PFSK-1 (cell line): Measurements from ENCODE around the gene CBX8.
A peak's percentile ranks its signal among the peaks of the same experiment; 100 is the strongest.

ENCODE experiments used
- FOXP2 ChIP-seq: optimal IDR thresholded peaks from 2 replicates; pipeline ENCODE3; 2011; ENCODE audit warnings: borderline replicate concordance, control low read depth, inconsistent platforms; ENCODE audit not compliant: insufficient read depth; ENCODE audit errors: extremely low read length, extremely low read depth
- POLR2AphosphoS5 ChIP-seq: IDR thresholded peaks from 2 replicates; pipeline ENCODE4 v1.6.1; 2012; ENCODE audit warnings: low read depth, mild to moderate bottlenecking, control low read depth, low read length, moderate library complexity
- SIN3A ChIP-seq: IDR thresholded peaks from 2 replicates; pipeline ENCODE4 v1.6.1; 2012; ENCODE audit warnings: mild to moderate bottlenecking, low read length, moderate library complexity, borderline replicate concordance; ENCODE audit not compliant: insufficient read depth
- TAF1 ChIP-seq: IDR thresholded peaks from 2 replicates; pipeline ENCODE4 v1.6.1; 2012; ENCODE audit warnings: low read length, control low read depth, borderline replicate concordance; ENCODE audit not compliant: insufficient read depth
- TF ChIP-seq, protein P1 (sequence below), 2 experiments: IDR thresholded peaks; 2 replicates each; pipeline versions ENCODE4 v1.6.1 to v1.8.0; 2011 to 2012; ENCODE audit warnings: low read depth in 2 of 2, low read length in 2 of 2, control low read depth in 1 of 2, inconsistent platforms in 1 of 2, mild to moderate bottlenecking in 1 of 2, moderate library complexity in 1 of 2; ENCODE audit not compliant: insufficient read depth in 1 of 2

The CBX8 gene

DNA sequence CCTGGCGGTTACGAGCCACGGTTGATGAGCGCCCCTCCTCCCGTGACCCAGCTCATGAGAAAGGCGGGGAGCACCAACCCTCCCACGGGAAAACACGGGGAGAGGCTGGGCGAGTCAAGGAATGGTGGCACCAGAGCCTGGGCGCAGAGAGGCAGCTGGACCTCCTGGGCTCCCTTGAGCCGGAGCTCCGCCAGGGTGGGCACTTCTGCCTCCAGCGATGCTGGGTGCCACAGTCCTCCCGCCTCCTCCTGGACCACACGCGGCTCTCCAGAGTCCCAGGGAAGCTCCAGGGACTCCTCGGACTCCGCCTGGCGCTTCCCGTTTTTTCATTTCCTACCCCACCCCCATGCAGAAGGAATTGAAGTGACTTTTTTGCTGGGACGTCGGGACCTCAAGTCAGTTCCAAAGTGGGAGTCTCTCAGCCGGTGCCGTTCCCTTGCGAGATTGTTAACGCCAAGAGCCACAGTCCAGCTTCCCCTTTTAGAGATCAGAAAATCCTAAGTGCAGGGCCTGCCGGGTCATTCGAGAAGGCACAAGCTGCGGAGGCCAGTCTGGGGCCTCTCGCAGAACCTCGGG, 6.6 kb upstream of the CBX8 start:
- TF ChIP-seq TAF1 (no peak), POLR2AphosphoS5 (no peak), FOXP2 (no peak), SIN3A (no peak)
- TF ChIP-seq, protein P1, sequence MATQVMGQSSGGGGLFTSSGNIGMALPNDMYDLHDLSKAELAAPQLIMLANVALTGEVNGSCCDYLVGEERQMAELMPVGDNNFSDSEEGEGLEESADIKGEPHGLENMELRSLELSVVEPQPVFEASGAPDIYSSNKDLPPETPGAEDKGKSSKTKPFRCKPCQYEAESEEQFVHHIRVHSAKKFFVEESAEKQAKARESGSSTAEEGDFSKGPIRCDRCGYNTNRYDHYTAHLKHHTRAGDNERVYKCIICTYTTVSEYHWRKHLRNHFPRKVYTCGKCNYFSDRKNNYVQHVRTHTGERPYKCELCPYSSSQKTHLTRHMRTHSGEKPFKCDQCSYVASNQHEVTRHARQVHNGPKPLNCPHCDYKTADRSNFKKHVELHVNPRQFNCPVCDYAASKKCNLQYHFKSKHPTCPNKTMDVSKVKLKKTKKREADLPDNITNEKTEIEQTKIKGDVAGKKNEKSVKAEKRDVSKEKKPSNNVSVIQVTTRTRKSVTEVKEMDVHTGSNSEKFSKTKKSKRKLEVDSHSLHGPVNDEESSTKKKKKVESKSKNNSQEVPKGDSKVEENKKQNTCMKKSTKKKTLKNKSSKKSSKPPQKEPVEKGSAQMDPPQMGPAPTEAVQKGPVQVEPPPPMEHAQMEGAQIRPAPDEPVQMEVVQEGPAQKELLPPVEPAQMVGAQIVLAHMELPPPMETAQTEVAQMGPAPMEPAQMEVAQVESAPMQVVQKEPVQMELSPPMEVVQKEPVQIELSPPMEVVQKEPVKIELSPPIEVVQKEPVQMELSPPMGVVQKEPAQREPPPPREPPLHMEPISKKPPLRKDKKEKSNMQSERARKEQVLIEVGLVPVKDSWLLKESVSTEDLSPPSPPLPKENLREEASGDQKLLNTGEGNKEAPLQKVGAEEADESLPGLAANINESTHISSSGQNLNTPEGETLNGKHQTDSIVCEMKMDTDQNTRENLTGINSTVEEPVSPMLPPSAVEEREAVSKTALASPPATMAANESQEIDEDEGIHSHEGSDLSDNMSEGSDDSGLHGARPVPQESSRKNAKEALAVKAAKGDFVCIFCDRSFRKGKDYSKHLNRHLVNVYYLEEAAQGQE (IDR thresholded peaks at IDR 0.05; ENCODE audit: insufficient read depth in 1 of 2, low read depth in 2 of 2, low read length in 2 of 2): no peak

DNA sequence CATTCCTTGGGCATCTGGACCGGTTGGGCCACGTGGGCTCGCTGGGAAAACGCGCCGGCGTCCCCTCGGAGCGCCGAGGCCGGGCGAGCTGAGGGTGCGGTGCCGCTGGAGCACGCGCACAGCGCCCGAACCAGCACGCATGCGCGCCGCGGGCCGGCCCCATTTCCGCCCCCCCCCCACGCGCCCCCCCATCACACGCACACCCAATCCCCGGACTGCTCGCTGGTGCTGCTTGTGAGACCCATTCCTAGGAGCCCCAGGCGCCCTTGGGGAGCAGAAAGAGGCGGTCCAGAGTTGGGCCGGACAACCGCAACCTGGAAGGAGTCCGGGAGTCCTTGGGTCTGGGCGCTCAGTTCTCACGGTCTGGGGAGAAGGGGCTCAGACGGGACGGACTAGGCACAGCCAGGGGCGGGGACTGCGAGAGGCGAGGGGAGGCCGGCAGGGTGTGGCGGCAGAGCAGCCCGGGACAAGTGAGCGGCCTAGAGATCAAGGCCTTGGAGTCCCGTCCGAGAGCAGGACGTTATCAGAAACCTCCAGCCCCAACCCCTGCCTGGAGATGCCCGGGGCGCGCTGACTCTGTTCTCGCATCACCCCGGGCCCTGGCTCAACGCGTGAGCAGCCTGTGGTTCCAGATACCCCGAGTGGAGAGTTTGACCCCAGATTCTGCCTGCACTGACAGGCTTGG, 6.0 kb upstream of the CBX8 start:
- no peak for TF ChIP-seq POLR2AphosphoS5
- TF ChIP-seq, protein P1 (IDR thresholded peaks at IDR 0.05; ENCODE audit: insufficient read depth in 1 of 2, low read depth in 2 of 2, low read length in 2 of 2): no peak
- no peak for TF ChIP-seq SIN3A

DNA sequence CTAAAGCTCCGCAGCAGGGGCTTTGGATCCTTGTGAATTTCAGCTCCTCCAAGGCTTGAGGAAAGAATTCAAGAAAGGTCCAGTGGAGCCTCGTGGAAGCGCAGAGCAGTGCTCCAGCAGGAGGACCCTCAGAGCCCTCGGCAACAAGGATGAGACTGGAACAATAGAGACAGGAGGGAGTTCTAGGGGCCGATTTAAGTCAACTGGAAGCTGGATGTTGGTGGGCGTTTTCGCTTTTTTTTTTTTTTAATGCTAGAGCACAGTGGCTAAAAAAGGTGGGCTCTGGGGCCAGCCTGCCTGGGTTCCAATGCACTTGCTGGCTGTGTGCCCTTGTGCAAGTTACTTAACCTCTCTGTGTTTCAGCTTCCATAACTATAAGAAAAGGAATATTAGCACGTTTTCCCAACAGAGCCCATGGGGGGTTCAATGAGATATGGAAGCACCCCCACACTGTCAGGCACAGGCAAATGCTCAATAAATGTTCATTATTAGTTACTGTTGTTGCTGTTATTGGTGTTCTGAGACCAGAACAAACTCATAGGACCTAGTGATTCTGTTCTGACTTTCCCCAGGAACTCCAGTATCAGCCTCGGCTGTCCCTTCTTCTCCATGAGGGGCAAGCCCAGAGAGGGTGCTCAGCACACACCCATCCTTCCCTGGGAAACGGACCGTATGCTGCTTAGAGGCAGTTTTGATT, 5.3 kb upstream of the CBX8 start:
- TF ChIP-seq FOXP2 (no peak), TAF1 (no peak), SIN3A (no peak), POLR2AphosphoS5 (no peak)
- TF ChIP-seq, protein P1 (IDR thresholded peaks at IDR 0.05; ENCODE audit: insufficient read depth in 1 of 2, low read depth in 2 of 2, low read length in 2 of 2): no peak

DNA sequence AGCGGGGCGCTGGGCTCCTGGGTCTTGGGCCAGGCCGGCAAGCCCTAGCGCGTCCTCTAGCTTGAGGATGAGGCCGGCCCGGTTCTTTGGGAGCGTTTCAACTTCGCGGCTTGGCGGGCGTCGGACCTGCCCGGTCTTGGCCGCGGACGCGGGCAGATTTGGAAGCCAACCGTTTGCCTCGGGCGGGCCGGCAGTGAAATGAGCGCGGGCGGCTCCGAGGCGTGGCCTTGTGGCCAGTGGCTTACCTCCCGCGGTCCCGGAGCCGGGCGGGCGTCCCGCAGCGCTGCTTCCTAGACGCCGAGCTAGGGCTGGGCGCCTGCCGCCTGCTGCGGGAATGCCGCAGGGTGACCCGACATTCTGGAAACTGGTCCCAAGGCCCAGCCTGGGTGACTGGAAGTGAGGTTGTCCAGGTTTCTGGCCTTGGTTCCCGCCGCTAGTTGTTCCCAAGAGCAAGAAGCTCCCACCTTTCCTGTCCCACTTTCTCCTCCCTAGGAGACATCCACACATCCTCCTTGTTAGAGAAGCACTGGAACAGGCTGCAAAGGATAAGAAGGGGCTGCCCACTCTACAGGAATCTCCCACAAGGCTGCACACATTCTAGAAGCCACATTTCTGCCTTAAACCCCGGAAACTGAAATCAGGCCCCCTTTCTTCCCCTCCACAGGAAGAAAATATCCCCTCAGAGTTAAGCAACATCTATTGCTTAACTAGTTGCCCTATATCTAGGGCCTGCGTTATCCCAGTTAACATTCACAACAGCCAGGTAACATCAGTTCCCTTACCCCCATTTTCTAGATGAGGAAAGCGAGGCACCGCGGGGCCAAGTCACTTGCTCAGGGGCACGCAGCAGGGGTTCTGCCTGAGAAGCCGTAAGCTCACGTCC, 4.5 kb upstream of the CBX8 start:
- TF ChIP-seq FOXP2 (peak; percentile 13), POLR2AphosphoS5 (no peak)

DNA sequence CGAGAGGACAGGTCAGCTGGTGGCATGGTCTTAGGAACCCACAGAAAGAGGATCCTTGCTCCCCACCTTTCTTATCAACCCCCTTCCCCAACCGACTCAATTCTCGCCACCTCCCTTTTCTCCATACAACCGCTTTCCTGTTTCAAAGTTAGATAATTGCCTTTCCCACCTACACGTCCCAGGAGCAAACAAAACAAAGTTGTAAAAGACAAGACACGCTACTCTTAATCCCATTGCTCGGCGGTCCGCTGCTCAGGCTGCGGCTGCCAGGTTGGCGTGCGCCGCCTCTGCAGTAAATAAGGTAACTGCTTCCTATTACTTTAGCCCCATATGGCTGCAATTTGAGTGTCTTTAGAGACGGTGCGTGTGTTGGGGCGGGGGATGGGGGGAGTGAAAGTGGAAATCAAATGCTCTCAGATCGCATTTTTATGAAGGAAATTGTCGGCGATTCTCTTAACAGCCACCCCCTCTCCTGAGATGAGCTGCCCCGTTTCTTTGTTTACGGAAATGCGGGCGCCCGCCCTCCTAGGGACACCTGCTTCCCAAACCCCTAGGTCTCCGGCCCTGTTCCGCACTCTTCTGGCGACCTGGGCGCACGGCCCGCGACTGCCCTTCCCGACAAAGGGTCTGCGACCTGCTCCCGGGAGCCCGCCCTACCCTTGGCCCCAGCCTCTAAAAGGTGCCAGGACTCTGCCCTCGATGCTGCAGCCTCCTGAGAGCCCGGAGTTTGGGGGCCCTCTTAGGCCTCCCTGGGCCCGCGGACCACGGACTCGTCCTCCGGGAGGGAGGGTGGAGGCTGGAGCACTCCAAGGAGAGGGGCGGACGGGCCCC, 3.7 kb upstream of the CBX8 start:
- TF ChIP-seq SIN3A (no peak), POLR2AphosphoS5 (no peak), TAF1 (no peak), FOXP2 (no peak)
- TF ChIP-seq, protein P1 (IDR thresholded peaks at IDR 0.05; ENCODE audit: insufficient read depth in 1 of 2, low read depth in 2 of 2, low read length in 2 of 2): no peak
